Left ventricle myocardium inferior (tissue), 1 donor: ENCODE results near the gene SNRK. TPM values are rescaled to one million over a fixed set of nuclear protein-coding genes. Genes with fewer than 3 reads are reported as not detected.

Experiments used
- DNase-seq: peaks from one replicate; pipeline ENCODE4 v3.0.0-alpha.2; 2020
- H3K27ac ChIP-seq: fragments of 200-600 bp; replicated peaks from 2 replicates; pipeline ENCODE4 v1.8.0; 2021
- H3K27me3 ChIP-seq: fragments of 200-600 bp; 2 replicates; pipeline ENCODE4 v1.8.0; 2021; ENCODE audit warnings: low read depth
- H3K36me3 ChIP-seq: fragments of 200-600 bp; 2 replicates; pipeline ENCODE4 v1.8.0; 2021
- H3K4me1 ChIP-seq: fragments of 200-600 bp; 2 replicates; pipeline ENCODE4 v1.8.0; 2021
- H3K4me3 ChIP-seq: fragments of 200-600 bp; 2 replicates; pipeline ENCODE4 v1.8.0; 2021; ENCODE audit warnings: mild to moderate bottlenecking, moderate library complexity
- H3K9me3 ChIP-seq: fragments of 200-600 bp; replicated peaks from 2 replicates; pipeline ENCODE4 v1.8.0; 2021
- intact Hi-C: fragments of 100-400 bp; cut with micrococcal nuclease; formaldehyde crosslinking; loops from one replicate; pipeline ENCODE4 v1.11.0; 2022
- total RNA-seq: library from RNA; stranded (reverse); fragmentation: NEBNext Ultra II Directional; extraction: Animal tissue kit (Norgen Biotek cat#: 25700); gene quantifications from one replicate; pipeline ENCODE4 v1.2.1, GENCODE V29; 2021
- TF ChIP-seq, protein P1 (sequence below): fragments of 200-600 bp; IDR thresholded peaks from 2 replicates; pipeline ENCODE4 v1.8.0; 2021; ENCODE audit warnings: antibody characterized with exemption, mild to moderate bottlenecking, borderline replicate concordance
- donor health status: DM: no; HTN: yes; CAD: no; lungs with severe emphysema.

Gene SNRK
- total RNA-seq, 1 donor from 2014 or later: 23.1 TPM

DNA sequence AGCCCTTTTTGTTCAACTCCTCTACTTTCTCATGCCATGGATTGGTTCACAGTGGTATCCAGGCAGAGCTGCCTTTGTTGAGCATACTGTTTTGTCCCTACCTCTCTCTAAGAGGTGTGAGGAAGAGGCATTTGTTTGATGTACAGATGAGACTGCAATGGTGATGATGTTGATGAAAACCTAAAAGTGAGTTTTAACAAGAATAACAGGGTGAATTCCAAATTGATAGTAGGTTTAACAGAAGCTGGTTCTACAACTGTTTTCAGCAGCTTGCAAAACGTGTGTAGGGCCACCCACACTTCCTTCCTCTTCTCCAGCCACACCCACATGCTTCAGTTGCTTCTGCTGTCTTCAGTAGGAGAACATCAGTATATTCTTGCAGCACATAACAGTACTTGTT, 10.2 kb downstream of the SNRK start:
- no peaks in the 10 kb centered on the region for H3K36me3 ChIP-seq
- intact Hi-C loops: loop anchor here (10.0 kb wide), 1 partner anchor 208 kb away; no protein-coding TSS in a partner anchor
- H3K27ac ChIP-seq: peak overlapping the region; percentile 16
- H3K9me3 ChIP-seq: no peaks in the 10 kb centered on the region
- peak overlapping the region; percentile 23 for H3K4me3 ChIP-seq
- H3K27me3 ChIP-seq: no peaks in the 10 kb centered on the region
- H3K4me1 ChIP-seq: peaks cover 100% of the 10 kb centered on the region
- TF ChIP-seq, protein P1, sequence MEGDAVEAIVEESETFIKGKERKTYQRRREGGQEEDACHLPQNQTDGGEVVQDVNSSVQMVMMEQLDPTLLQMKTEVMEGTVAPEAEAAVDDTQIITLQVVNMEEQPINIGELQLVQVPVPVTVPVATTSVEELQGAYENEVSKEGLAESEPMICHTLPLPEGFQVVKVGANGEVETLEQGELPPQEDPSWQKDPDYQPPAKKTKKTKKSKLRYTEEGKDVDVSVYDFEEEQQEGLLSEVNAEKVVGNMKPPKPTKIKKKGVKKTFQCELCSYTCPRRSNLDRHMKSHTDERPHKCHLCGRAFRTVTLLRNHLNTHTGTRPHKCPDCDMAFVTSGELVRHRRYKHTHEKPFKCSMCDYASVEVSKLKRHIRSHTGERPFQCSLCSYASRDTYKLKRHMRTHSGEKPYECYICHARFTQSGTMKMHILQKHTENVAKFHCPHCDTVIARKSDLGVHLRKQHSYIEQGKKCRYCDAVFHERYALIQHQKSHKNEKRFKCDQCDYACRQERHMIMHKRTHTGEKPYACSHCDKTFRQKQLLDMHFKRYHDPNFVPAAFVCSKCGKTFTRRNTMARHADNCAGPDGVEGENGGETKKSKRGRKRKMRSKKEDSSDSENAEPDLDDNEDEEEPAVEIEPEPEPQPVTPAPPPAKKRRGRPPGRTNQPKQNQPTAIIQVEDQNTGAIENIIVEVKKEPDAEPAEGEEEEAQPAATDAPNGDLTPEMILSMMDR: no peak
- no peak for DNase-seq

DNA sequence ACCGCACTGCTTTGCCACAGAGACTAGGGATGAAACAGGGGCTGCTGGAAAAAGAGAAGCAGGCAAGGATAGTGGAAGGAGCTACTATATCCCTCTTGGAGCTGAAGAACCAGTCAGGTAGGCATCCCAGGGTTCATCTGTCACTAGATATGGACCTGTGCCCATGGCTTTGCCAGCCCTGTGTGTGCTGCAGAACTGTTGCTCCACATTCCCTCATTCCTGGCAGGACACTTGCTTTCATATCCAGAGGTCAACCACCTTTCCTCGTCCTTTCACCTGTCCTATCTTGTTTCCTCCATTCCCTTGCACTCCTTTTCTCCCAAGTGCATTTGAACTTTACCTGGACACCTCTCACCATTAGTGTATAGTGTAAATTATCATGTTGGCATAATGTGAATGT, 12.0 kb downstream of the SNRK start:
- peaks cover 96% of the 10 kb centered on the region for H3K4me1 ChIP-seq

DNA sequence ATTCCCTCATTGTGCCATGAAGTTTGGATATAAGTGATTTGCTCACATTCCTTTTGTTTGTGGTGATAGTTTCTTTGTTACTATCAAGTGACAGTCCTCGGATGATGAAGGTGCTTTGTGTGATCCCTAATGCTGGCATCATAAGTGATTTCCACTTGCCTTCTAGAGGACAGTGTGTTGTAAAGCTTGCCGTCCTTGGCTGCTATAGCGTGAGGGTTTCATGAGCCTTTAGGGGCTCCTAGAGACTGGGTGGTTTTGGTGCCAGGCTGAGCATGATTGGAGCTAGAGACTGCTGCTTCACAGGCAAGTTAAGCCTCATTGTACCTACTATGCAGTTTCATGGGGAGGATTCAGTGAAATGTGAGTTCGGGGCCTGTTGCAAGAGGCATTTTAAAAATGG, 12.4 kb downstream of the SNRK start:
- peak overlapping the region; percentile 75 for H3K27ac ChIP-seq
- peaks cover 96% of the 10 kb centered on the region for H3K4me1 ChIP-seq
- no peak overlapping the region for H3K4me3 ChIP-seq
- DNase-seq: no peak
- no peaks in the 10 kb centered on the region for H3K9me3 ChIP-seq
- intact Hi-C loops: loop anchor here (10.0 kb wide), 1 partner anchor 206 kb away; no protein-coding TSS in a partner anchor
- TF ChIP-seq, protein P1: no peak
- H3K36me3 ChIP-seq: peaks cover 8% of the 10 kb centered on the region
- no peaks in the 10 kb centered on the region for H3K27me3 ChIP-seq

More for the DNA sequence above, 12.0 kb downstream of the SNRK start:
- Histone ChIP-seq H3K4me3 (no peak overlapping the region), H3K36me3 (peaks cover 3% of the 10 kb centered on the region), H3K27me3 (no peaks in the 10 kb centered on the region), H3K9me3 (no peaks in the 10 kb centered on the region), H3K27ac (peak overlapping the region; percentile 75)
- TF ChIP-seq, protein P1: no peak
- intact Hi-C loops: loop anchor here (10.0 kb wide), 1 partner anchor 207 kb away; no protein-coding TSS in a partner anchor
- no peak for DNase-seq

DNA sequence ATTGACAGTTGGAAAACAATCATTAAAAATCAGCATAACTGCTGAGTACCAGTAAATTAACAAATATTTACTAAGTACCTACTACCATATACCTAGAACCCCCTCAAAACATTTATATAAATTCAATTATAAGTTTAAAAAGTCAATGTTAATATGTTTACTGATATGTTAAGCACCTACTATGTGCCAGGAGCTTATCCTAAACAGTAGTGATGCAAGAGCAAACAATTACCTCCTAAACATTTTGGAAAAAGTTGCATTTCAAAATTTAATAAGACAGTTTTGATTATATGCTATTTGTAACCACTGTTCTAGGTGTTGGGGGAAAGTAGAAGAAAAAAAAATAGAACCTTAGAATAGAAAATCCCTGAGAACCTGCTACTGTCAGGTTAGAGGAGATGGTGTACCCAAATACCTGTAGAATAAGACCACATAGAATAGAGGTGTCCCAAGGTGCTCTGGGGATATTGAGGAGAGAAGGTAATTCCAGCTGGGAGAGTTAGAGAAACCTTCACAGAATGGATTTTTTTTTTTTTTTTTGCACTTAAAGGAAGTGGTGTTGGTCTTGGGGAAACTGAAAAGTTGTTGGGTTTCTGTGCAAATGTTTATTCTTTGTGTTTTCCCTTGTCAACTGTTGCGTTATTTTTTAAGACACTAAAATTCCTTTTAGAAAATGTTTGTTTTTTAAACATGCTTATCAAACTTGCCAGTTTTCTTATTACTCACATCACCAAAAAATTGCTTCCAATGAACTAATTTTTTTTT, 16.0 kb downstream of the SNRK start:
- H3K4me3 ChIP-seq: no peak overlapping the region
- intact Hi-C loops: no loop called here
- H3K27ac ChIP-seq: no peak overlapping the region
- peaks cover 96% of the 10 kb centered on the region for H3K4me1 ChIP-seq
- peaks cover 22% of the 10 kb centered on the region for H3K36me3 ChIP-seq
- TF ChIP-seq, protein P1: no peak
- no peaks in the 10 kb centered on the region for H3K9me3 ChIP-seq
- no peaks in the 10 kb centered on the region for H3K27me3 ChIP-seq
- DNase-seq: no peak

DNA sequence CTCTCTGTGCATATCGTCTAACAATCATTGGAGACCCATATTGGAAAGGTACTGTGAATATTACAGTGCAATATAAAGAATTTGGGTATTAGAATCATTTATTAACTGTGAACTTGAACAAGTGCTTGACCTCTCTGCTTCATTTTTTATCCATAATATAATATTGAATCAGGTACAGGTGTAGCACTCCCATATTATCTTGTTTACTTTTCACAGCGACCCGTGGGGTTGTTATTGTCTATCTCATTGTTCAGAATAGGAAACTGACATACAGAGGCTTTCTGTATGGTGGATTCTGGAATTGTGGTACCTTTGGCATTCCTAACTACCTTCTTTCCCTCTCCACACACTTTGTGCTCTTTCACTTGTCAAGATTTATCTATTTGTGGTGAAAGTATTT, 17.8 kb downstream of the SNRK start:
- H3K36me3 ChIP-seq: peaks cover 33% of the 10 kb centered on the region
- TF ChIP-seq, protein P1: no peak

More for the DNA sequence above, 17.8 kb downstream of the SNRK start:
- Histone ChIP-seq H3K9me3 (peaks cover 9% of the 10 kb centered on the region), H3K4me1 (peaks cover 79% of the 10 kb centered on the region), H3K27me3 (no peaks in the 10 kb centered on the region), H3K4me3 (no peak overlapping the region), H3K27ac (no peak overlapping the region)
- intact Hi-C loops: no loop called here
- no peak for DNase-seq
